HuH-7.5 (cell line): Measurements from ENCODE around the gene C11orf21.
"Not testable (repeated sequence)": the region's sequence is repeated elsewhere in the genome, so short reads cannot be mapped to it uniquely, and the experiment has no call there.

ENCODE experiments used
- DNase-seq: peaks from one replicate; pipeline ENCODE4 v3.0.0; 2011; ENCODE audit warnings: low spot score

The C11orf21 gene

DNA sequence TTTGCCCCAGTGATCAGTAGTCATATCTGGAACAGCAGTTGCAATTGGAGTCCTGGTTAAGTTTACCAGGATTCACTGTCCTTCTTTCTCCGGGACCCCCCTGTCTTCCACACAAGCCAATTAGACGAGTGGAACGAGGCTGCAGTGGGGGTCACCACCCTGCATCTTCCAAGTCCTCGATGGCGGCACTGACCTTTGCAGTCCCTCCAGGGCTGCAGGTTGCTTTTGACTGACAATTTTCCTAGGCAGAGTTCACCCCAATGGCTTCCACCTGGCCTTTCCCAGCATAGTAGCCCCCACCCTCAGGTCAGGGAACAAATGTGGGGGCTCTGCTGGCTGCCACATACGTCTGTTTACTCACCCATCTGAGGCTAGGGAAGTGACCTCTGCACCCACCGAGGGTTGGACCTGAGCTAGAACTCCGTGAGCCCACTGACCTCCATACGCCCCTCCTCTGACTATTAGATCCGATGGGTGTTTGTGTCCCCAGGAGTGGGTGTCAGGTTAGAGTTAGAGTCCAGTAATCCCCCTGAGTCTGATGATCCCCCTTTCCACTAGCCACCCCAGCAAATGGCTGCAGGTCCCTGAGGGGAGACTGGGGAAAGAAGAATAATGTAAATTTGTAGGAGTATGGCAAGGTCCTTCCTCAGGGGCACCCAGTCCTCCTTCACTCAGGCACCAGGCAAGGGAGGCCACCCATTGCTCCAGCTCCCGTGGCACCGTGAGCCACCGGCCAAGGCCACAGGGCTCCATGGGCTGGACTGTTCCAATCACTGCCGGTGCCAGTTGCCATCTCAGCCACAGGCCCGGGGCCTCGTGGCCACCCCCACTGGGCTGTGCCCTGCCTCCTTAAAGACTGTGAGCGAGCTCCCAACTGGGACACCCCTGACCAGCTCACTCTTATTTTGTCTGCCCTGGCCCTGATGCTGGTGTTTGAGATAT, 5.5 kb downstream of the C11orf21 start:
- DNase-seq = no peak

- no peak for DNase-seq
Measured at GRCh38 chr11:2294926-2295290, 6.8 kb downstream of the C11orf21 start.

GRCh38 chr11:2293984-2294925, 7.5 kb downstream of the C11orf21 start:
- no peak for DNase-seq

DNA sequence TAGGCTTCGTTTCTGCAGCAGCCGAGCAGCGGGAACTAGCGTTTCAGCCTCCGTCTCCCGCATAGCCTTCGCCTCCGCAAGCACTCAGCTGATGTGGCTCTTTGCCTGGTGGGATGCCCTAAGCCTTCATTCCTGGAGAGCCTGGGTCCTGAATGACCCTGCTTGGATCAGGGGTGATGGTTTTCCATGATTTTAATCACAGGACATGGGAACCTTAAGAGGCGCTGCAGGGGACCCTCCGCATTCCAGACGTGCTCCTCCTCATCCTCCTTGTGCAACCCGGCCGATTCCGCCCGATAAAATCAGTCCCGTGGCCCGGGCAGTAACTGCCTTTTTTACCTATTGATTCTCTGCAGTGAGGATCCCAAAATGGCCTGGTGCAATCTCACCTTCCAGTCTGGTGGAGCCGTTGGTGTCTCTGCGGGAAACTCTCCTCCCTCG, 8.2 kb downstream of the C11orf21 start:
- no peak for DNase-seq

GRCh38 chr11:2290351-2290841, 11.3 kb downstream of the C11orf21 start:
- DNase-seq = no peak

DNA sequence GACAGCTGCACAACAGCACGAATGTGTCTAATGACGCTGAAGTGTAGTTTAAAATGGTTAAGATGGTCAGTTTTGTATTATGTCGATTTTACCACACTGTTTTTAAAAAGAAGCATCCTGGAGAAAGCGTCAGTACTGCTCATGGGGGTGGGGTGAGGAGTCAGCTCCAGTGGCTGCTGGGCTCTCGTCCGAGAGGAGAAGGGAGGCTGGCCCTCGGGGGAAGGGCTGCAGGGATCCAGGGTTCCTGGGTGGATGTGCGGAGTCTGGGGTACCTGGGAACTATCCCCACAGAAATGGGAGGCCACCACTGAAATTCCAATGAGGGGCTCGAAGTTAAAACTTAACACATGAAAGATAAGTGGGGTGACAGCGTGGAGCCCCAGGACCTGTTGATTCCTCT, 11.9 kb downstream of the C11orf21 start:
- DNase-seq = no peak

DNA sequence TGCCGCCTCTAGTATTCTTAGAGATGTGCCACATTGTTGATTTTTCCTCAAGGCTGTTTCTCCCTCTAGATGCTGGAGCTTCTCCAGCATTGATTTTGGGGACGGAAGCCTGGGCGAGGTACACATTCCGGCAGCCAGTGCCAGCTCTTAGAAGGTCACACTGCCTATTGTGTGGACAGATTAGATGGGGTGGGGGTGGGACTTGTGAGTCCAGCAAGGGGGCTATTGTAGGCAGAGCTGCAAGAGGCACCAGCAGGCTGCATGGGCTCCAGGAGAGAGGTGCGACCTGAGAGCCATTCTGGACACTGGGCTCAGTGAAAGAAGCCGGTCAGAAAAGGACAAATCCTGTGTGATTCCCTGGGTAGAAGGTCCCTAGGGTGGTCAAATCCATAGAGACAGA, 12.4 kb downstream of the C11orf21 start:
- no peak for DNase-seq

DNA sequence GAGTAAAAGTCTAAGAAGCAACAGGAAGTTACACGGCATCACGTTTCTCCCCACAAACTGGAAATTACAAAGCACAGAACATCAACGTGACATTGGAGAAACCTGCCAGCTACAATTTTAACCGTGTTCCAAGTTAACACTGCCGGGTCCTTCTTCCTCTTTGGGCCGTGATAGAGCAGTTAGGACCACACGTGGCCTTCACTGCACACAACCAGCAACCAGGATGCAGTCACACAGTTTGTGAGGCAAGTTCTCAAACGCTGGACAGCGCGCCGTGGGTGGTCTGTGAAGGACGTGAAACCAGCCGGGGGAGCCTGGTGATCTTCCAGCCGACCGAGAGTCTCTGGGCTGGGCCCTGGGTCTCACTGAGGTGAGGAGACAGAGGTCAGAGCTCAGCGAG, 14.6 kb downstream of the C11orf21 start:
- no peak for DNase-seq

DNA sequence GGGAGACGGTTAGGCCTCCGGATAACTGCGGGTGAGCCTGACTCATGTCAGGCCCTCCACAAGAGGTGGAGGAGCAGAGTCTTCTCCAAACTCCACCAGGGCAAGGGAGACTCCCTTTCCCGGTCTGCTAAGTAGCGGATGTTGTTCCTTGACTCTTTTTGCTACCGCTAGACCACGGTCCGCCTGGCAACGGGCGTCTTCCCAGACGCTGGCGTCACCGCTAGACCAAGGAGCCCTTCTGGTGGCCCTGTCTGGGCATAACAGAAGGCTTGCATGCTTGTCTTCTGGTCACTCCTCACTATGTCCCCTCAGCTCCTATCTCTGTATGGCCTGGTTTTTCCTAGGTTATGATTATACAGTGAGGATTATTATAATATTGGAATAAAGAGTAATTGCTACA, 15.4 kb downstream of the C11orf21 start:
- DNase-seq = not testable (repeated sequence)

- DNase-seq = no peak
Measured at GRCh38 chr11:2280208-2280607, 21.5 kb downstream of the C11orf21 start.

DNA sequence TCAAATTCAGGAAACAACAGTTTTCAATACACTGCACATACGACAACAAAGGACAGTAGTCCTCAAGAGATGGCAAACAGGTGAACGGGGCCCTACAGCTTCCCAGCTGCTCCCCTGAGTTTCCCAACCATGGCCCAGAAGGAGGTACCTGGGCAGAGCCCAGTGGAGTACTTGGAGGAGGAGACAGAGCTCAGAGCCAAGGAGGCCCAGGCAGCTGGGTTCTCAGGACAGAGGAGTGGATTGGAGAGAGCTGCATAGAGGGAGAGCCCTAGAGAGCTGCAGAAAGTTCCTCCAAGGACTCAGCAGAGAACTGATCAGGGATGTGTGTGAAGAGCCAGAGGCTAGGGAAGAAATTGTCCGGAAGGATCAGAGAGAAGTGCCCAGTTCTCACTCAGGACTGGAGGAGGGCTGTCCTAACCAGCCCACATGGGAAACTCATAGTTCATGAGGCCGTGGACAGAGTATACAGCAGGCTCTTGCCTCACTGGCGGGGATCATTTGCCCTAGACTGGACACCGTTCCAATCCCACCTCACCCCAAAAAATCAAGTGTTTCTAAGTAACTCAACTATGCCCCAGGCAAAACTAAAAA, 23.7 kb downstream of the C11orf21 start:
- DNase-seq = no peak

DNA sequence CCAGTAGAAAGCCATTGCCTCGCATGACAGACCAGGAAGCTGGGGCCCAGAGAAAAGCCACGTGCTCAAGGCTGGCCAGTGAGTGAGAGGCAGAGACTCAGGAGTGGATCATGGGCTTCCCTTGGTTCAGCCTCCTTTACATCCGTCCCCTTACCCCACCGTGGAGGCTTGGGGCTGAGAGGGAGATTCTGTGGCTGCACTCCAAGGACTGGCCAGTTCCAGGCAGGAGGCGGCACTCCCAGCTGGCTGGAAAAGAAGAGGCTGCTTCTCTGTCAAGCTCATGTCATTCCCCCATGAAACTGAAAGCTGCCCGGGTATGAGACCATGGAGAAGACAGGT, 24.7 kb downstream of the C11orf21 start:
- no peak for DNase-seq

DNA sequence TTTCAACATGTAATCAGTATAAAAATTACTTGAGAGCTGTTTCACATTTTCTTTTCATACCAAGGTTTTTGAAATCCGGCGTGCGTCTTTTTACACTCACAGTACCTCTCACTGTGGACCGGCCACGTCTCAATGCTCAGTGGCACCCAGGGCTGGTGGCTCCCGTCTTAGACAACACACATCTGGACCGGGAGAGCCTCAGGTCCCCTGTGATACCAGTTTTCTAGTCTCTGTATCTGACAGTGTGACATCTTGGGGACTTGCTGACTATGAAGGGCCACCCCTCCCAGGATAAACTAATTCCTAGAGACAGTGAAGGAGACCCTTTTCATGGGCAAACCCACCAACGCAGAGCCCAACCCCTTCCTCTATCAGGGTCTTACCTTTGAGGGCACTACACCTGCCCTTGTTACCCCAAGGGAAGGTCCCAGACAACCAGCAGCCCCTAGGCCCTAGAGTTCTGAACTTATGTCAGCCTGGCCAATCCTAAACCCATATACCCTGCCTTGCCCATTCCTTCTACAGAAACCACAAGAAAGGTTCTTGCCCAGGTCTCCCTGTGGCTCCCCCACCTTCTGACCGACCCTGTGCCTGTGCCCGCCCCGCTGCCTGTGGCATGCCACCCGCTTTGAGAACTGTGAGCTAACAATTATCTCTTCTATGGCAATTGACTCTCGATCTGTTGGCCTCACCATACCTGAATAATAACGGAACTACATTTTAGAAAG, 25.3 kb downstream of the C11orf21 start:
- DNase-seq = no peak

- DNase-seq = no peak
Measured at GRCh38 chr11:2275334-2276279, 26.1 kb downstream of the C11orf21 start.

DNA sequence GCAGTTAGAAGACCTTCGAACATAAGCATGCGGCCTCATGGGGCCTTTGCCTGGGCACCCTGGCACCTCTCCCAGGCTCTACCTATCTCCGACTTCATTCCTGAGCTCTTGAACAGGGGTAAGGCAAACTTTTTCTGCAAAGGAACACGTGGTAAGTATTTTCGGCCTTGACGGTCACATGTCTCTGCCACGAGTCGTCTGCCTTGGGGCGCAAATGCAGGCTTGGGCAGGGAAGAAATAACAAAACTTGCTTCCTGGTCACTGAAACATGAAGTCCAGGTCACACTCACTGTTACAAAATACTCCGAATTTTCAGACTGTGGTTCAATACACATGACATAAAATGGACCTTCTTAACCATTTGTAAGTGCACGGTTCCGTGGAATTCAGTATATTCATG, 27.9 kb downstream of the C11orf21 start:
- DNase-seq = no peak

DNA sequence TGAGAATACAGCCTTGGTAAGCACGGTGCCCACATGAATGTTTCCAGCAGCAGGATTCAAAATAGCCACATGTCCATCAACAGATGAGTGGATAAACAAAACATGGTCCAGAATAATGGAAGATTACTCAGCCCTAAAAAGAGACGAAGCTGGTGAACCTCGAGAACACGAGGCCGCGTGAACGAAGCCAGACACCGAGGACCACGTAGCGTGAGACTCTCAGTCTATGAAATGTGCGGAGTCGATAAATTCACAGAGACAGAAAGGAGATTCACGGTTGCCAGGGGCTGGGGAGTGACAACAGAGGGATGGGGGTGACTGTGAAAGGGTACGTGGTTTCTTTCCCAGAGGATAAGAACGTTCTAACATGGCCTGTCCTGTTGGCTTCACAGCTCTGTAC, 28.4 kb downstream of the C11orf21 start:
- no peak for DNase-seq

DNA sequence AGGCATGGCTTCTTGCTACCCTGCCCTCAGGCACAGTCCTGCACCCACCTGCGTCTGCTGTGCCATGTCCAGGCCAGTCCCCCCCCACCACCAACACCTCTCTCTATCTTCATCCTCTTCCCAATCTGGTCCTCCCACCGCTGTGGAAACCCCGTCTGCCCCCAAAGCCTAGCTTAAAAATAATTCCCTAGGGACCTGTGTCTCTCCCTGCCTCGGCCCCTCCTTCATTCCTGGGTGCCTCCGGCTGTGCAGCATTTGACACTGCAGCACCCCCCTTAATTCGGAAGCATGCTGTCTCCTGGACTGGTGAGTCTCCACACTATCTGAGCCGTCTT, 28.8 kb downstream of the C11orf21 start:
- DNase-seq = no peak

DNA sequence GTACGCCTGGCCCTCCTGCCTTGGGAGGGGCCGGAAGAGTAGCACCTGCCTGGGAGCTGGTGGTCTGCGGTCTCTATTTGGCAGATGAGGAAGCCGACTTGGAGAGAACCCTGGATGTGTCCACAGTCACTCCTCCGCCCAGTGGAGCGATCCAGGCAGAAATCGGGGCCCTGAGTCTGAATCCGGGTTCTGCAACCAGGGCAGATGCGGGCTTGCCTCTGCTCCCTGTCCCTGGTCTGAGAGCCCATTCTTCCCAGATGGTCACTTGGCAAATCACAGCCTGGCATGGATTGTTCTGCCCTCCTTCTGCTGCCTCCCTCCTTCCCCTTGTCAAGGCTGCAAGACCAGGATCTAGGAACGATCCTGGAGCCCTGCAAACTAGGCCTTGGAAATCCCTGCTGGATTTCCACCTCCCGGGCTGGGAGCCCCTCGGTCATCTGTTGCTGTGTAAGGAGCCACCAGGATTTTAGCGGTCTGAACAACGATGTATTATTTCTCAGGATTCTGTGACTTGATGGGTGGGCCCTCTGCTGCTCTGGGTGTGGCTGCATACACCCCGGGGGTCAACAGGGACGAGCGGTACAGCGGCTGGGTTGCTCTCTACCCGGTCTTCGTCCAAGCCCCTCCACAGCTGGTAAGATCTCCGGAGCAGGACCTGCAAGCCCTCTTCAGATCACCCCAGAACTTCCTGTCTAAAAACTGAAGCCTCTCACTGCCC, 29.3 kb downstream of the C11orf21 start:
- no peak for DNase-seq

- DNase-seq = no peak
Measured at GRCh38 chr11:2271327-2272227, 30.1 kb downstream of the C11orf21 start.
